Trophoblast cell (in vitro differentiated cells and primary cell): ENCODE data around the gene LRRC8D.
"Not testable (repeated sequence)": the region's sequence is repeated elsewhere in the genome, so short reads cannot be mapped to it uniquely, and the experiment has no call there.

Source experiments
- DNase-seq, 2 donors: peaks; one replicate each; pipeline ENCODE4 v3.0.0-alpha.2; 2016
- H2AFZ ChIP-seq: 2 replicates; pipeline ENCODE4 v1.6.1; 2013; ENCODE audit warnings: low read length, moderate library complexity, mild to moderate bottlenecking; ENCODE audit not compliant: insufficient read depth, poor library complexity
- H2AK5ac ChIP-seq: 2 replicates; pipeline ENCODE4 v1.6.1; 2013; ENCODE audit warnings: mild to moderate bottlenecking, low read length
- H2BK120ac ChIP-seq: 2 replicates; pipeline ENCODE4 v1.6.1; 2013; ENCODE audit warnings: low read length, mild to moderate bottlenecking, moderate library complexity; ENCODE audit not compliant: insufficient read depth, poor library complexity
- H2BK12ac ChIP-seq: 2 replicates; pipeline ENCODE4 v1.6.1; 2013; ENCODE audit warnings: mild to moderate bottlenecking, low read length, moderate library complexity
- H2BK5ac ChIP-seq: 2 replicates; pipeline ENCODE4 v1.6.1; 2013; ENCODE audit warnings: low read length, low read depth, moderate library complexity, mild to moderate bottlenecking; ENCODE audit not compliant: poor library complexity
- H3K14ac ChIP-seq: 2 replicates; pipeline ENCODE4 v1.6.1; 2013; ENCODE audit warnings: mild to moderate bottlenecking, low read length
- H3K18ac ChIP-seq: 2 replicates; pipeline ENCODE4 v1.6.1; 2013; ENCODE audit warnings: mild to moderate bottlenecking, low read length
- H3K23ac ChIP-seq: 2 replicates; pipeline ENCODE4 v1.6.1; 2013; ENCODE audit warnings: low read length
- H3K27ac ChIP-seq: 2 replicates; pipeline ENCODE4 v1.5.1; 2013; ENCODE audit warnings: low read depth, mild to moderate bottlenecking, inconsistent platforms, low read length, moderate library complexity
- H3K27me3 ChIP-seq: 2 replicates; pipeline ENCODE4 v1.6.1; 2013; ENCODE audit warnings: inconsistent platforms, mild to moderate bottlenecking, low read length, moderate library complexity; ENCODE audit not compliant: insufficient read depth
- H3K36me3 ChIP-seq, 2 experiments: 1 replicate in 1 of 2; 2 replicates in 1 of 2; pipeline ENCODE4 v1.6.1; 2013; ENCODE audit warnings: low read length in 2 of 2, mild to moderate bottlenecking in 2 of 2, moderate library complexity in 1 of 2; ENCODE audit not compliant: insufficient read depth in 2 of 2, control insufficient read depth in 1 of 2
- H3K4ac ChIP-seq: 2 replicates; pipeline ENCODE4 v1.6.1; 2013; ENCODE audit warnings: low read depth, mild to moderate bottlenecking, low read length, moderate library complexity
- H3K4me1 ChIP-seq, 2 experiments: 1 replicate in 1 of 2; 2 replicates in 1 of 2; pipeline ENCODE4 v1.6.1; 2013; ENCODE audit warnings: low read length in 2 of 2, mild to moderate bottlenecking in 2 of 2, moderate library complexity in 1 of 2; ENCODE audit not compliant: insufficient read depth in 2 of 2, control insufficient read depth in 1 of 2
- H3K4me2 ChIP-seq: 2 replicates; pipeline ENCODE4 v1.6.1; 2013; ENCODE audit warnings: inconsistent platforms, mild to moderate bottlenecking, low read length, moderate library complexity
- H3K4me3 ChIP-seq: 2 replicates; pipeline ENCODE4 v1.5.1; 2013; ENCODE audit warnings: mild to moderate bottlenecking, low read depth, low read length, inconsistent platforms
- H3K79me1 ChIP-seq: one replicate; pipeline ENCODE4 v1.6.1; 2013; ENCODE audit warnings: low read length
- H3K79me2 ChIP-seq: 2 replicates; pipeline ENCODE4 v1.6.1; 2013; ENCODE audit warnings: low read length, mild to moderate bottlenecking; ENCODE audit not compliant: control insufficient read depth, insufficient read depth, poor library complexity
- H3K9ac ChIP-seq: 2 replicates; pipeline ENCODE4 v1.6.1; 2013; ENCODE audit warnings: mild to moderate bottlenecking, low read length
- H3K9me3 ChIP-seq: 2 replicates; pipeline ENCODE4 v1.6.1; 2013; ENCODE audit warnings: low read depth, mild to moderate bottlenecking, control low read depth, inconsistent platforms, low read length; ENCODE audit not compliant: insufficient read depth
- H4K12ac ChIP-seq: 2 replicates; pipeline ENCODE4 v1.6.1; 2013; ENCODE audit warnings: low read depth, mild to moderate bottlenecking, low read length, moderate library complexity
- H4K8ac ChIP-seq: 2 replicates; pipeline ENCODE4 v1.6.1; 2013; ENCODE audit warnings: low read depth, mild to moderate bottlenecking, low read length, moderate library complexity
- H4K91ac ChIP-seq: one replicate; pipeline ENCODE4 v1.6.1; 2013; ENCODE audit warnings: low read depth, mild to moderate bottlenecking, low read length, moderate library complexity
- WGBS: extraction: QIAGEN DNeasy Blood & Tissue Kit; methylation state at CpG from one replicate; pipeline ENCODE4 v1.1.7; 2013; ENCODE audit warnings: missing lambda C conversion rate; ENCODE audit not compliant: insufficient read length, insufficient coverage; ENCODE audit errors: extremely low coverage; 5-methylcytosine and 5-hydroxymethylcytosine counted together

LRRC8D gene

GRCh38 chr1:89790592-89790991, 30.2 kb upstream of the LRRC8D start:
- H3K4me1 ChIP-seq: peaks cover 0 to 3% of the 10 kb centered on the region in 2 experiments
- no peak overlapping the region for H2AFZ ChIP-seq
- no peak overlapping the region for H3K18ac ChIP-seq
- WGBS: no CpG with 5 or more reads among the region's 2 CpGs
- no peak overlapping the region for H4K91ac ChIP-seq
- H4K8ac ChIP-seq: no peak overlapping the region
- no peak overlapping the region for H3K23ac ChIP-seq
- no peak for DNase-seq
- H3K9ac ChIP-seq: no peak overlapping the region
- no peak overlapping the region for H3K27ac ChIP-seq
- no peak overlapping the region for H3K14ac ChIP-seq
- H4K12ac ChIP-seq: no peak overlapping the region
- H3K4me2 ChIP-seq: no peak overlapping the region
- H3K27me3 ChIP-seq: no peaks in the 10 kb centered on the region
- no peak overlapping the region for H2BK12ac ChIP-seq
- H3K79me1 ChIP-seq: no peaks in the 10 kb centered on the region
- no peak overlapping the region for H3K4me3 ChIP-seq
- H3K9me3 ChIP-seq: no peaks in the 10 kb centered on the region
- H3K36me3 ChIP-seq: no peaks in the 10 kb centered on the region
- H2BK5ac ChIP-seq: no peak overlapping the region
- H2BK120ac ChIP-seq: no peak overlapping the region
- H2AK5ac ChIP-seq: no peak overlapping the region
- H3K79me2 ChIP-seq: no peaks in the 10 kb centered on the region
- no peak overlapping the region for H3K4ac ChIP-seq

GRCh38 chr1:89791064-89791726, 29.6 kb upstream of the LRRC8D start:
- WGBS: no CpG with 5 or more reads among the region's 3 CpGs
- Histone ChIP-seq H2BK12ac (no peak overlapping the region), H3K4me1 (peaks cover 0 to 3% of the 10 kb centered on the region in 2 experiments), H3K4ac (no peak overlapping the region), H3K27ac (no peak overlapping the region), H4K12ac (no peak overlapping the region), H3K4me2 (no peak overlapping the region), H3K18ac (no peak overlapping the region), H4K91ac (no peak overlapping the region), H3K9ac (no peak overlapping the region), H3K23ac (no peak overlapping the region), H3K36me3 (no peaks in the 10 kb centered on the region), H3K9me3 (no peaks in the 10 kb centered on the region), H4K8ac (no peak overlapping the region), H3K27me3 (no peaks in the 10 kb centered on the region), H3K79me2 (no peaks in the 10 kb centered on the region), H3K14ac (no peak overlapping the region), H2BK5ac (no peak overlapping the region), H2AK5ac (no peak overlapping the region), H3K4me3 (no peak overlapping the region), H3K79me1 (no peaks in the 10 kb centered on the region), H2AFZ (no peak overlapping the region), H2BK120ac (no peak overlapping the region)
- DNase-seq: no peak

- no peak overlapping the region for H4K12ac ChIP-seq
- DNase-seq: no peak
- no peak overlapping the region for H3K4me3 ChIP-seq
- H3K36me3 ChIP-seq: no peaks in the 10 kb centered on the region
- H3K27ac ChIP-seq: no peak overlapping the region
- H2BK12ac ChIP-seq: no peak overlapping the region
- H2AK5ac ChIP-seq: no peak overlapping the region
- no CpG with 5 or more reads among the region's 5 CpGs for WGBS
- H3K4me2 ChIP-seq: no peak overlapping the region
- no peak overlapping the region for H2AFZ ChIP-seq
- H3K18ac ChIP-seq: no peak overlapping the region
- H3K14ac ChIP-seq: no peak overlapping the region
- no peak overlapping the region for H4K8ac ChIP-seq
- H3K23ac ChIP-seq: no peak overlapping the region
- H3K79me2 ChIP-seq: no peaks in the 10 kb centered on the region
- H3K79me1 ChIP-seq: no peaks in the 10 kb centered on the region
- H3K4ac ChIP-seq: no peak overlapping the region
- H3K27me3 ChIP-seq: no peaks in the 10 kb centered on the region
- peaks cover 0 to 3% of the 10 kb centered on the region in 2 experiments for H3K4me1 ChIP-seq
- H2BK120ac ChIP-seq: no peak overlapping the region
- H4K91ac ChIP-seq: no peak overlapping the region
- peaks cover 1% of the 10 kb centered on the region for H3K9me3 ChIP-seq
- no peak overlapping the region for H2BK5ac ChIP-seq
- no peak overlapping the region for H3K9ac ChIP-seq
These were observed 26.4 kb upstream of the LRRC8D start for GRCh38 chr1:89794406-89794805.

GRCh38 chr1:89795571-89795970, 25.3 kb upstream of the LRRC8D start:
- H3K79me1 ChIP-seq, DNase-seq, H2BK120ac ChIP-seq, H2BK12ac ChIP-seq, H4K8ac ChIP-seq, H3K36me3 ChIP-seq, H3K14ac ChIP-seq, H3K4me3 ChIP-seq, H2BK5ac ChIP-seq, H3K27me3 ChIP-seq, H3K4me2 ChIP-seq, H3K18ac ChIP-seq, H3K27ac ChIP-seq, H4K12ac ChIP-seq, H3K9me3 ChIP-seq, H4K91ac ChIP-seq, H3K9ac ChIP-seq, H3K4ac ChIP-seq, H2AFZ ChIP-seq, H3K23ac ChIP-seq, H2AK5ac ChIP-seq, H3K79me2 ChIP-seq, H3K4me1 ChIP-seq: not testable (repeated sequence)
- no CpG with 5 or more reads among the region's 4 CpGs for WGBS
